ENCODE results near the gene PRPF19.

DNA sequence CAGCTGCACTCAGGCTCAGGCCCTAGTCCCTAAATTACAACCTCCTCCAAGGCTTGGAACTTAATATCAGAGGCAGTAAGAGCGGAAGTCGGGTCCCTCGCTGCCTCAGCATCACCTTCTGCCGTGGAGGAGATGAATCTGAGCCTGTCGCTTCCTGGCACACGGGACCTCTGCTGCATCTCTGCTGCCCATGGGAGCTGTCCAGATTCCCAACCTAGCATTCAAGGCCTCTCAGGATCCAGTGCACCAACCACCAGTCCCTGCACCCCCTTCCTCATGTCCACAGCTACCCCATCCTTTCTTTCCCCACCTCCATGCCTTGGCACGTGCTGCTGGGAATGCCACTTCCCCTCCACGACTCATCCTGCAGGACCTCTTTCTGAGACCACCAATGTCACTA is 48.1 kb downstream of the PRPF19 start:
- TF ChIP-seq SPI1 (IDR thresholded peaks at IDR 0.05; ENCODE audit: low read depth, low read length), result no peak
- TF ChIP-seq POLR2A (IDR thresholded peaks at IDR 0.05; ENCODE audit: low read depth, low read length), result no peak
- TF ChIP-seq POU2F2 (IDR thresholded peaks at IDR 0.05; ENCODE audit: low read depth, low read length), result no peak
